ENCODE measurements around the gene DTX3L. TPM values are rescaled to one million over a fixed set of nuclear protein-coding genes. Genes with fewer than 3 reads are reported as not detected.

Gene DTX3L
- total and polyA plus RNA-seq, 2 of the 8 experiments (the other 6 are each of a cell fraction or from before 2014, with no cell fraction given) = 1.7 to 11.3 TPM

DNA sequence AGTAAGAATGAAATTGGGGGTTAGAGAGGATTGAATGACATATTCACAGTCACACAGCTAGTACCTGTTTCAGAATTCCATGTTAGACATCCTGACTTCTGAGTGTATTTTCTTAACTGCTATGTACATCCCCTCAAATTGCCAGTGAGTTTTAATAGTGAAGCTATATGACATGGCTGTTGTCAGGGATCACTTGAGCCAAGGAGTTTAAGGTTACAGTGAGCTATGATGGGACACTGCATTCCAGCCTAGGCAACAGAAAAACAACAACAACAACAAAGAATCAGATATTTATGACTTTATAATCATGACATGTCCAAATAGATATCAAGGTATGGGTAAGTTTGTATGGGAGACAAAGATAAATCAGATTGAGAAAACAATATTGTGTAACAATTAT, 29.9 kb downstream of the DTX3L start:
- ChIA-PET CTCF (ENCODE audit: partially characterized antibody) (interaction anchor here (0.9 to 1.5 kb wide), 4 partner anchors 10 to 86 kb away, joined by 3 to 4 read pairs (median 3); no protein-coding TSS in a partner anchor), POLR2A (ENCODE audit: partially characterized antibody) (no interaction called here)
- Histone ChIP-seq H4K5ac (ENCODE audit: insufficient read length, low read depth, low read length) (no peak overlapping the region), H4K91ac (replicated peaks; ENCODE audit: insufficient read length, low read length) (no peak overlapping the region), H2BK120ac (replicated peaks; ENCODE audit: low read depth, low read length) (no peak overlapping the region), H3K56ac (replicated peaks; ENCODE audit: insufficient read length, low read depth, low read length) (no peak overlapping the region), H2AK5ac (ENCODE audit: low read depth, low read length) (no peak overlapping the region), H3K79me2 (ENCODE audit: control insufficient read depth in 1 of 2, insufficient read depth in 2 of 2, low read length in 2 of 2) (no peaks in the 10 kb centered on the region), H4K20me1 (replicated peaks in 1 of 2; ENCODE audit: control insufficient read depth in 1 of 2, insufficient read depth in 2 of 2, low read length in 2 of 2) (no peaks in the 10 kb centered on the region), H3K14ac (ENCODE audit: insufficient read length) (no peak overlapping the region), H3K9me3 (ENCODE audit: insufficient read depth in 2 of 2, low read depth in 1 of 2, low read length in 1 of 2) (no peaks in the 10 kb centered on the region), H3K4ac (replicated peaks; ENCODE audit: insufficient read length, low read depth, low read length) (no peak overlapping the region), H2BK5ac (ENCODE audit: low read depth, low read length) (no peak overlapping the region), H3K23ac (ENCODE audit: insufficient read length) (no peak overlapping the region), H3K4me3 (ENCODE audit: extremely low read depth in 1 of 4, insufficient read depth in 2 of 4, low read depth in 3 of 4, low read length in 4 of 4) (no peak overlapping the region), H3K9ac (replicated peaks in 1 of 4; ENCODE audit: extremely low read depth in 1 of 4, low read depth in 3 of 4, low read length in 3 of 4) (no peak overlapping the region), H3K79me1 (ENCODE audit: low read depth, low read length) (no peaks in the 10 kb centered on the region), H3K36me3 (ENCODE audit: control insufficient read depth in 2 of 4, insufficient read depth in 4 of 4, low read length in 3 of 4) (no peaks in the 10 kb centered on the region), H2BK20ac (ENCODE audit: low read length) (no peak overlapping the region), H2AFZ (ENCODE audit: low read length) (no peak overlapping the region), H3K23me2 (ENCODE audit: low read depth, low read length) (no peaks in the 10 kb centered on the region), H3K18ac (ENCODE audit: extremely low read depth, low read length) (no peak overlapping the region), H2BK15ac (ENCODE audit: low read length) (no peak overlapping the region), H2BK12ac (ENCODE audit: low read depth, low read length) (no peak overlapping the region), H3K27ac (ENCODE audit: low read depth, low read length) (no peak overlapping the region), H3K4me1 (replicated peaks in 1 of 4; ENCODE audit: control insufficient read depth in 3 of 4, insufficient read depth in 4 of 4, low read length in 3 of 4) (peaks cover 0 to 2% (median 0%) of the 10 kb centered on the region in 4 experiments; a peak in 1 of 7 replicates), H4K8ac (ENCODE audit: extremely low read depth, insufficient read depth, low read length) (no peak overlapping the region), H3K4me2 (ENCODE audit: insufficient read depth in 1 of 2, low read depth in 2 of 2, low read length in 2 of 2) (no peak overlapping the region), H3K27me3 (replicated peaks in 1 of 4; ENCODE audit: control insufficient read depth in 3 of 4, extremely low read depth in 1 of 4, insufficient read depth in 3 of 4, low read length in 3 of 4) (no peaks in the 10 kb centered on the region)
- no peak for DNase-seq (ENCODE audit: low read depth in 1 of 2, low spot score in 2 of 2)
- FAIRE-seq = no peak
- TF ChIP-seq MAFK (IDR thresholded peaks at IDR 0.05; ENCODE audit: low read depth, low read length) (no peak), POU5F1 (IDR thresholded peaks at IDR 0.05; ENCODE audit: low read depth, low read length) (no peak), EZH2 (IDR thresholded peaks at IDR 0.05; ENCODE audit: low read depth, low read length, severe bottlenecking) (no peak), ATF2 (IDR thresholded peaks at IDR 0.05; ENCODE audit: low read length) (no peak), GTF2F1 (IDR thresholded peaks at IDR 0.05; ENCODE audit: borderline replicate concordance, low read depth, low read length) (no peak)
- TF ChIP-seq, protein P1, sequence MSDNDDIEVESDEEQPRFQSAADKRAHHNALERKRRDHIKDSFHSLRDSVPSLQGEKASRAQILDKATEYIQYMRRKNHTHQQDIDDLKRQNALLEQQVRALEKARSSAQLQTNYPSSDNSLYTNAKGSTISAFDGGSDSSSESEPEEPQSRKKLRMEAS (IDR thresholded peaks at IDR 0.05) = no peak
